T-cell (primary cell): ENCODE results near the gene COPB1. TPM values are rescaled to one million over a fixed set of nuclear protein-coding genes. Genes with fewer than 3 reads are reported as not detected.
A peak's percentile ranks its signal among the peaks of the same experiment; 100 is the strongest.

Experiments
- ATAC-seq, 4 experiments: fragments of 200-7000 bp in 3 of 4; fragments of 150-1000 bp in 1 of 4; cut with Tn5 transposase; replicated peaks in 1 of 4; 1 replicate in 3 of 4; 2 replicates in 1 of 4; pipeline ENCODE4 v1.10.0; 2021; ENCODE audit warnings: moderate library complexity in 3 of 4, mild to moderate bottlenecking in 2 of 4, moderate number of reproducible peaks in 1 of 4
- CTCF ChIA-PET, 2 donors: fragments of 300-600 bp; sonication (Branson Sonifier 250); formaldehyde crosslinking; loops; one replicate each; lab custom pipeline; 2022; ENCODE audit warnings: antibody characterized with exemption in 2 of 2; lab: Charles Lee
- POLR2A ChIA-PET, 2 donors: fragments of 300-600 bp; sonication (Branson Sonifier 250); formaldehyde crosslinking; loops; one replicate each; lab custom pipeline; 2022; ENCODE audit warnings: antibody characterized with exemption in 2 of 2; lab: Charles Lee
- DNase-seq, 35 experiments: peaks; one replicate each; pipeline versions ENCODE4 v3.0.0 to v3.0.0-alpha.2; 2013 to 2023
- H3K27ac ChIP-seq: one replicate; pipeline ENCODE4 v1.5.1; 2013; ENCODE audit warnings: low read length
- H3K27me3 ChIP-seq, 2 experiments: replicated peaks in 1 of 2; 1 replicate in 1 of 2; 2 replicates in 1 of 2; pipeline versions ENCODE4 v1.6.1 to v1.7.0; 2013; ENCODE audit warnings: low read length in 1 of 2, mixed read lengths in 1 of 2; ENCODE audit not compliant: control insufficient read depth in 2 of 2, insufficient read depth in 2 of 2; ENCODE audit errors: extremely low read depth in 1 of 2
- H3K36me3 ChIP-seq, 2 donors: 1 replicate in 1 of 2; 2 replicates in 1 of 2; pipeline versions ENCODE4 v1.6.1 to v1.7.0; 2013; ENCODE audit warnings: low read length in 1 of 2; ENCODE audit not compliant: control insufficient read depth in 2 of 2, insufficient read depth in 1 of 2; ENCODE audit errors: extremely low read depth in 1 of 2
- H3K4me1 ChIP-seq, 2 experiments: 1 replicate in 1 of 2; 2 replicates in 1 of 2; pipeline versions ENCODE4 v1.6.1 to v1.7.0; 2013; ENCODE audit warnings: low read length in 2 of 2, mixed read lengths in 1 of 2; ENCODE audit not compliant: insufficient read depth in 2 of 2, control insufficient read depth in 1 of 2; ENCODE audit errors: extremely low read depth in 1 of 2
- H3K4me3 ChIP-seq, 2 donors: 1 replicate in 1 of 2; 2 replicates in 1 of 2; pipeline versions ENCODE4 v1.5.1 to v1.7.0; 2013; ENCODE audit warnings: mild to moderate bottlenecking in 2 of 2, low read length in 1 of 2, moderate library complexity in 1 of 2; ENCODE audit not compliant: control insufficient read depth in 1 of 2; ENCODE audit errors: extremely low read depth in 1 of 2
- H3K9me3 ChIP-seq: 2 replicates; pipeline ENCODE4 v1.7.0; 2013
- H3K27ac Mint-ChIP-seq, 2 donors: one replicate each; pipeline ENCODE4 v1.8.0; 2020 to 2021; ENCODE audit warnings: mild to moderate bottlenecking in 2 of 2, mixed read lengths in 2 of 2
- H3K27me3 Mint-ChIP-seq, 2 donors: one replicate each; pipeline ENCODE4 v1.8.0; 2021 to 2022; ENCODE audit warnings: mixed read lengths in 2 of 2
- H3K36me3 Mint-ChIP-seq: one replicate; pipeline ENCODE4 v1.8.0; 2021; ENCODE audit warnings: mixed read lengths
- H3K4me1 Mint-ChIP-seq, 3 donors: one replicate each; pipeline ENCODE4 v1.8.0; 2020 to 2022; ENCODE audit warnings: mixed read lengths in 3 of 3, mild to moderate bottlenecking in 1 of 3
- H3K4me3 Mint-ChIP-seq, 3 donors: one replicate each; pipeline ENCODE4 v1.8.0; 2020 to 2022; ENCODE audit warnings: mild to moderate bottlenecking in 3 of 3, mixed read lengths in 3 of 3, moderate library complexity in 3 of 3
- H3K9me3 Mint-ChIP-seq, 3 donors: one replicate each; pipeline ENCODE4 v1.8.0; 2020 to 2022; ENCODE audit warnings: mixed read lengths in 3 of 3
- WGBS: methylation state at CpG from one replicate; pipeline ENCODE4 v1.1.5; 2013; ENCODE audit warnings: missing lambda C conversion rate; ENCODE audit not compliant: insufficient coverage; 5-methylcytosine and 5-hydroxymethylcytosine counted together
- total RNA-seq, 35 experiments: library from RNA in 6 of 35; stranded (reverse) in 6 of 35; fragments of 120-200 nt in 1 of 35; gene quantifications; one replicate each; pipeline versions ENCODE4 v1.2.1 to v1.2.4 and lab custom pipeline; 2013 to 2026

Gene COPB1
- total RNA-seq, 5 donors from 2014 or later (not counting 1 experiment from before 2014, with no cell fraction given), result 65.1 to 80.8 (median 78.1) TPM

DNA sequence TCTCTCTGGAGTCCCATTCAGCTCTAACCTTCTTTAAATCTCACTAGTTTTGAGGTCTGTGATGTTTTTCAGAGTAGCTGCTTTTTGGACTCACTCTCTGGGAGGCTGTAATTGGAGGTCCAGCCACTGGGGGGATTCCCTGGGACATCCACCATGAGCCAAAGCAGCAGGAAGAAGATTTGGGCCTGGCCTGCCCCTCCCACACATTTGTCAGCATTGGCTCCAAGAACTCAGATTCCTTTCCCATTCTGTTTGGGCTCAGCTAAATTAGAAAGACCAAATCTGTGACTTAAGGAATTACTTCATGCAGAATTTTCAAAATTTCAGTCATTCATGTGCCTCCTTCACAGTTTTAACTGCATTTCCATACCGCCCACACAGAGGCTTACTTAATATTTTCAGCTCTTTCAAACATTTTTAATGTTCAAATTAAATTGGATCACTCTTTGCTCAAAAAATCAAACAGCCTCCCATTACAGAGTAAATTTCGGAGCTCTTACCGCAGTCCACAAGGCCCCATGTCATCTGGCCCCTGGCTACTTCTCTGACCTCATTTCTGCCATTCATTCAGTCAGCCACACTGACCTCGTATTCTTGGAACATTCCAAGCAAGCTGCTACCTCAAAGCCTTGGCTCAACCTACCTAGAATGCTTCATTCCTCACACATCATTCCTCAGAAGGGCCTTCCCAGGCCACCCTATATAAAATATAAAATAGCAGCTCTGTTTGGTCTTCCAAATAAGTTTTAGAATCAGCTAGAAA is 86.1 kb downstream of the COPB1 start:
- POLR2A ChIA-PET, result interaction anchor here in 1 of 2 donors (0.6 kb wide), 1 partner anchor 36 kb away, joined by 3 read pairs; no protein-coding TSS in a partner anchor
- no peaks in the 10 kb centered on the region for H3K36me3 ChIP-seq
- CTCF ChIA-PET, result interaction anchor here (0.5 to 1.0 kb wide), 4 partner anchors 90 to 647 kb away, joined by 3 to 5 read pairs (median 3); no protein-coding TSS in a partner anchor
- H3K36me3 Mint-ChIP-seq, result no peaks in the 10 kb centered on the region
- H3K4me3 Mint-ChIP-seq, result no peak overlapping the region
- H3K27me3 Mint-ChIP-seq, result no peaks in the 10 kb centered on the region
- no peaks in the 10 kb centered on the region for H3K9me3 ChIP-seq
- no peak overlapping the region for H3K27ac ChIP-seq
- peak overlapping the region; percentile 18 to 19 for H3K27ac Mint-ChIP-seq
- H3K27me3 ChIP-seq, result no peaks in the 10 kb centered on the region
- H3K4me1 ChIP-seq, result peaks cover 10 to 29% of the 10 kb centered on the region in 2 experiments
- DNase-seq (no peak), ATAC-seq (no peak)
- H3K4me1 Mint-ChIP-seq, result peaks cover 24 to 59% (median 38%) of the 10 kb centered on the region in 3 donors
- no peaks in the 10 kb centered on the region for H3K9me3 Mint-ChIP-seq
- no peak overlapping the region for H3K4me3 ChIP-seq
- 92% methylated on average over 4 of the region's 4 CpGs for WGBS

DNA sequence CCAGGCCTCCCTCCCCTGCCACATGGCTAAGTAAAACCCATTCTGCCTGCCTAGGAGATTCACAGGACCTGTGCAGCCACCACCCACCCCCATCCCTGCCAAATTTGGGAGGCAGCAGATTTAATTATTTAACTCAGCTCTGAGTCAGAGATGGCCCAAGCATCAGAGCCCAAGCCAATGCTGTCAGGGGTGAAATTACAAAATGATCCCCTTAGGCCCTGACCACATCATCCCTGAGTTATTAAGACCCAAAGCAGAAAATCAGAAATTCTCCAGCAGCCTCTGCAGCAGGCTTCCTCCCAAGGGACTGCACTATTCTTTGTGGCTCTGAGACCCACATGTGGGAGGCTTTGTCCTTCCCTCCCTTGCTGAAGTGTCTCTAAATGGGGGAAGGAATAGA is 87.8 kb downstream of the COPB1 start:
- Mint-ChIP-seq H3K4me1 (peaks cover 21 to 56% (median 33%) of the 10 kb centered on the region in 3 donors), H3K27me3 (no peaks in the 10 kb centered on the region), H3K4me3 (no peak overlapping the region), H3K9me3 (no peaks in the 10 kb centered on the region), H3K27ac (no peak overlapping the region), H3K36me3 (no peaks in the 10 kb centered on the region)
- Histone ChIP-seq H3K9me3 (no peaks in the 10 kb centered on the region), H3K27me3 (no peaks in the 10 kb centered on the region), H3K4me1 (peaks cover 10 to 25% of the 10 kb centered on the region in 2 experiments), H3K27ac (no peak overlapping the region), H3K4me3 (no peak overlapping the region), H3K36me3 (no peaks in the 10 kb centered on the region)
- CTCF ChIA-PET, result interaction anchor here in 1 of 2 donors (1.2 kb wide), 1 partner anchor 42 kb away, joined by 10 read pairs; no protein-coding TSS in a partner anchor
- POLR2A ChIA-PET, result no interaction called here
- DNase-seq (no peak), ATAC-seq (no peak)

GRCh38 chr11:14409891-14410290 is 89.7 kb downstream of the COPB1 start:
- Mint-ChIP-seq H3K36me3 (no peaks in the 10 kb centered on the region), H3K4me3 (no peak overlapping the region), H3K27ac (no peak overlapping the region), H3K27me3 (no peaks in the 10 kb centered on the region), H3K9me3 (no peaks in the 10 kb centered on the region), H3K4me1 (peaks cover 9 to 42% (median 20%) of the 10 kb centered on the region in 3 donors)
- no peaks in the 10 kb centered on the region for H3K9me3 ChIP-seq
- no peak overlapping the region for H3K4me3 ChIP-seq
- ChIA-PET CTCF (no interaction called here), POLR2A (interaction anchor here in 1 of 2 donors (0.5 kb wide), 1 partner anchor 131 kb away, joined by 3 read pairs; no protein-coding TSS in a partner anchor)
- WGBS, result 60% methylated on average over 2 of the region's 3 CpGs
- DNase-seq, result no peak
- H3K36me3 ChIP-seq, result no peaks in the 10 kb centered on the region
- H3K27ac ChIP-seq, result no peak overlapping the region
- ATAC-seq, result no peak
- no peaks in the 10 kb centered on the region for H3K27me3 ChIP-seq
- peaks cover 6 to 11% of the 10 kb centered on the region in 2 experiments for H3K4me1 ChIP-seq

GRCh38 chr11:14408612-14409011 is 91.0 kb downstream of the COPB1 start:
- DNase-seq (no peak), ATAC-seq (no peak)
- Histone ChIP-seq H3K4me3 (no peak overlapping the region), H3K27me3 (no peaks in the 10 kb centered on the region), H3K9me3 (no peaks in the 10 kb centered on the region), H3K4me1 (peaks cover 2 to 6% of the 10 kb centered on the region in 2 experiments), H3K36me3 (no peaks in the 10 kb centered on the region), H3K27ac (no peak overlapping the region)
- H3K27ac Mint-ChIP-seq, result no peak overlapping the region
- ChIA-PET POLR2A (no interaction called here), CTCF (interaction anchor here in 1 of 2 donors (0.8 kb wide), 1 partner anchor 42 kb away, joined by 5 read pairs; no protein-coding TSS in a partner anchor)
- H3K36me3 Mint-ChIP-seq, result no peaks in the 10 kb centered on the region
- H3K4me3 Mint-ChIP-seq, result no peak overlapping the region
- peaks cover 2 to 30% (median 11%) of the 10 kb centered on the region in 3 donors for H3K4me1 Mint-ChIP-seq
- WGBS, result no CpG with 5 or more reads among the region's 2 CpGs
- H3K9me3 Mint-ChIP-seq, result no peaks in the 10 kb centered on the region
- H3K27me3 Mint-ChIP-seq, result no peaks in the 10 kb centered on the region

Other genes with a start within 250 kb of the COPB1 start
- gene RRAS2, start 140.6 kb downstream of the COPB1 start, total RNA-seq, result 10 to 100 TPM; 17.9 to 30.2 (median 18.5) TPM
- gene PSMA1, start 20.6 kb upstream of the COPB1 start, total RNA-seq, result 100 to 1,000 TPM; 107 to 137 (median 115) TPM
- 100 to 1,000 TPM; 130 to 162 (median 143) TPM for gene PDE3B, start 144.0 kb upstream of the COPB1 start, total RNA-seq